Heart left ventricle (tissue), 13 donors: ENCODE results near the gene NLRX1.

ENCODE experiments used
- POLR2A ChIP-seq, 2 donors: fragments of 450-650 bp; IDR thresholded peaks; one replicate each; pipeline ENCODE4 v1.6.1; 2017; ENCODE audit warnings: antibody characterized with exemption in 2 of 2, mild to moderate bottlenecking in 2 of 2, moderate library complexity in 2 of 2
- TF ChIP-seq, protein P1 (sequence below), 12 donors: fragments of 200-600 bp; sonication (generic) in 4 of 12; IDR thresholded peaks; one replicate each; pipeline versions ENCODE4 v1.5.0 to v1.8.0; 2018 to 2022; ENCODE audit warnings: antibody characterized with exemption in 12 of 12, mild to moderate bottlenecking in 5 of 12
- donor health status: ischemic (EF 13 %, LVEDD 7.1; RV severe dilation, severe dysfunction).
- donor health status: DM: no; HTN: yes; CAD: no.
- donor health status: DM: no; HTN: no; CAD: no.
- donor health status: ischemic (EF 25% LVEDD 6.9; RV normal size, moderate dysfunction).
- donor health status: ischemic (EF 25% LVEDD 5.7; RV mildly dilated, moderate dysfunction).
- donor health status: ischemic (EF 35%, LVEDD 5.7; RV mildly dilated, moderate dysfunction).
- donor health status: nonischemic (EF 11% LVEDD 7.7; RV severe dilation, severe dysfunction).
- donor health status: DM: yes; HTN: yes; CAD: no.
- donor health status: PGD.
- donor health status: ischemic (EF 29% LVEDD 5.4; RV normal size, mild dysfunction).
- donor health status: nonischemic (EF 23%, LVEDD 6.1; RV moderate dilation, normal function).

- TF ChIP-seq, protein P1, sequence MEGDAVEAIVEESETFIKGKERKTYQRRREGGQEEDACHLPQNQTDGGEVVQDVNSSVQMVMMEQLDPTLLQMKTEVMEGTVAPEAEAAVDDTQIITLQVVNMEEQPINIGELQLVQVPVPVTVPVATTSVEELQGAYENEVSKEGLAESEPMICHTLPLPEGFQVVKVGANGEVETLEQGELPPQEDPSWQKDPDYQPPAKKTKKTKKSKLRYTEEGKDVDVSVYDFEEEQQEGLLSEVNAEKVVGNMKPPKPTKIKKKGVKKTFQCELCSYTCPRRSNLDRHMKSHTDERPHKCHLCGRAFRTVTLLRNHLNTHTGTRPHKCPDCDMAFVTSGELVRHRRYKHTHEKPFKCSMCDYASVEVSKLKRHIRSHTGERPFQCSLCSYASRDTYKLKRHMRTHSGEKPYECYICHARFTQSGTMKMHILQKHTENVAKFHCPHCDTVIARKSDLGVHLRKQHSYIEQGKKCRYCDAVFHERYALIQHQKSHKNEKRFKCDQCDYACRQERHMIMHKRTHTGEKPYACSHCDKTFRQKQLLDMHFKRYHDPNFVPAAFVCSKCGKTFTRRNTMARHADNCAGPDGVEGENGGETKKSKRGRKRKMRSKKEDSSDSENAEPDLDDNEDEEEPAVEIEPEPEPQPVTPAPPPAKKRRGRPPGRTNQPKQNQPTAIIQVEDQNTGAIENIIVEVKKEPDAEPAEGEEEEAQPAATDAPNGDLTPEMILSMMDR (IDR thresholded peaks at IDR 0.05): no peak
- no peak for TF ChIP-seq POLR2A (IDR thresholded peaks at IDR 0.05)
Measured at GRCh38 chr11:119190531-119190930, 22.0 kb downstream of the NLRX1 start.
